Esophagus muscularis mucosa (tissue), 4 donors: ENCODE measurements around the gene DAPP1.

Source experiments
- CTCF ChIP-seq, 3 experiments: fragments of 200-600 bp in 2 of 3; fragments of 450-650 bp in 1 of 3; sonication (generic) in 2 of 3; IDR thresholded peaks; one replicate each; pipeline ENCODE4 v1.5.1; 2017 to 2019; ENCODE audit warnings: antibody characterized with exemption in 3 of 3, mild to moderate bottlenecking in 2 of 3, moderate library complexity in 1 of 3
- EP300 ChIP-seq: sonication (generic); formaldehyde crosslinking; IDR thresholded peaks from one replicate; pipeline ENCODE4 v1.6.1; 2017; ENCODE audit warnings: antibody characterized with exemption
- POLR2A ChIP-seq: fragments of 450-650 bp; IDR thresholded peaks from one replicate; pipeline ENCODE4 v1.6.1; 2017; ENCODE audit warnings: antibody characterized with exemption, moderate library complexity, mild to moderate bottlenecking, low read depth
- POLR2AphosphoS5 ChIP-seq, 2 donors: sonication (generic); formaldehyde crosslinking; IDR thresholded peaks; one replicate each; pipeline ENCODE4 v1.6.1; 2017; ENCODE audit warnings: antibody characterized with exemption in 2 of 2

- TF ChIP-seq POLR2A (no peak), CTCF (IDR thresholded peaks at IDR 0.05) (no peak), POLR2AphosphoS5 (IDR thresholded peaks at IDR 0.05) (peak; percentile 85 to 91), EP300 (no peak)
Observed at GRCh38 chr4:99894161-99894997, 77.8 kb downstream of the DAPP1 start, which contains the start of gene LAMTOR3.
